Stomach (tissue), 4 donors: ENCODE results near the gene E2F2.

Experiments used
- POLR2A ChIP-seq, 4 donors: fragments of 450-650 bp; IDR thresholded peaks; one replicate each; pipeline ENCODE4 v1.6.1; 2016; ENCODE audit warnings: antibody characterized with exemption in 4 of 4, control low read depth in 2 of 4, mild to moderate bottlenecking in 1 of 4, moderate library complexity in 1 of 4
- POLR2AphosphoS5 ChIP-seq, 3 donors: sonication (generic); formaldehyde crosslinking; IDR thresholded peaks; one replicate each; pipeline ENCODE4 v1.6.1; 2016; ENCODE audit warnings: antibody characterized with exemption in 3 of 3

- TF ChIP-seq POLR2A (IDR thresholded peaks at IDR 0.05) (no peak), POLR2AphosphoS5 (IDR thresholded peaks at IDR 0.05) (no peak)
These were observed 33.1 kb downstream of the E2F2 start for GRCh38 chr1:23497777-23498439.
